ENCODE data around the gene WNK4.

WNK4 gene

DNA sequence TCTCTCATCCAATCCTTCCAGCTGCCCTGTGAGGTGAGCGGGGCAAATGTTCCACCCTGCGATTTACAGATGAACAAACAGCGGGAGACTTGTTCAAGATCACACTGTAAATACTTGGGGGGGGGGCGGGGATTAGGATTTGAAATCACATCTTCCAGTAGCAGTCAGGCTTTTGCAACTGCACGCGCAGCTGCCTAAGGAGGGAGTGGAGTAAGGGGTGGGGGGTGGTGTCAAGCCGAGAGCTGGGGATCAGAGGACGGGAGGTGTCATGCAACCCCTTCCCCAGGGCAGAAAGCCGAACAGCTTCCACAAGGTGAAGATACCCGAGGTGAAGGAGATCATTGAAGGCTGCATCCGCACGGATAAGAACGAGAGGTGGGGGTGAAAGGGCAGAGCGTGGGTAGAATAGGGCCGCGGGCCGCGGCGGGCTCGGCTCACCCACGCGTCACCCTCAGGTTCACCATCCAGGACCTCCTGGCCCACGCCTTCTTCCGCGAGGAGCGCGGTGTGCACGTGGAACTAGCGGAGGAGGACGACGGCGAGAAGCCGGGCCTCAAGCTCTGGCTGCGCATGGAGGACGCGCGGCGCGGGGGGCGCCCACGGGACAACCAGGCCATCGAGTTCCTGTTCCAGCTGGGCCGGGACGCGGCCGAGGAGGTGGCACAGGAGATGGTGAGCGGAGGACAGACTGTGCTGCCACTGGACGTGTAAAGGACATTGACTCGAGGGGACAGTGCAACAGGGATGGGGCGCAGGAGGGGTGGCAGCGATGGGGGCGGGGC lies 4.6 kb downstream of the WNK4 start:
- no CpG with 5 or more reads among the region's 52 CpGs for WGBS, 2 donors (ENCODE audit: extremely low coverage in 2 of 2, insufficient read length in 2 of 2, insufficient replicate concordance in 1 of 2)
- no peak overlapping the region for H3K14ac ChIP-seq (ENCODE audit: low read length)
- no peak overlapping the region for H2BK5ac ChIP-seq (ENCODE audit: low read length)
- H3K4ac ChIP-seq (ENCODE audit: low read length): peak overlapping the region; percentile 70
- H3K9me3 ChIP-seq (replicated peaks in 1 of 2; ENCODE audit: control insufficient read depth in 2 of 2, insufficient read depth in 1 of 2, low read depth in 1 of 2, low read length in 2 of 2): no peaks in the 10 kb centered on the region
- no peaks in the 10 kb centered on the region for H3K79me1 ChIP-seq (ENCODE audit: low read depth, low read length)
- H3K4me3 ChIP-seq (ENCODE audit: low read length in 2 of 2): no peak overlapping the region
- H2BK120ac ChIP-seq (ENCODE audit: low read depth, low read length): no peak overlapping the region
- no peak overlapping the region for H4K8ac ChIP-seq (ENCODE audit: low read depth, low read length)
- peak overlapping the region; percentile 9 for H3K23ac ChIP-seq (ENCODE audit: low read depth, low read length, poor library complexity)
- H2AK5ac ChIP-seq (ENCODE audit: low read depth, low read length): peak overlapping the region; percentile 23
- peaks cover 0 to 5% of the 10 kb centered on the region in 2 donors for H3K4me1 ChIP-seq (ENCODE audit: control insufficient read depth in 2 of 2, insufficient read depth in 1 of 2, low read depth in 1 of 2, low read length in 2 of 2)
- no peak overlapping the region for H4K91ac ChIP-seq (ENCODE audit: low read depth, low read length, poor library complexity)
- peaks cover 0 to 2% of the 10 kb centered on the region in 2 donors for H3K36me3 ChIP-seq (replicated peaks in 1 of 2; ENCODE audit: control insufficient read depth in 2 of 2, insufficient read depth in 2 of 2, low read length in 2 of 2)
- no peak overlapping the region for H3K4me2 ChIP-seq (ENCODE audit: insufficient read depth, low read length, poor library complexity, severe bottlenecking)
- H3K27ac ChIP-seq (replicated peaks; ENCODE audit: low read length): no peak overlapping the region
- no peak overlapping the region for H2AFZ ChIP-seq (ENCODE audit: low read length)
- H3K18ac ChIP-seq (ENCODE audit: low read length): no peak overlapping the region
- peaks cover 0 to 25% (median 8%) of the 10 kb centered on the region in 3 experiments for H3K27me3 ChIP-seq (ENCODE audit: control insufficient read depth in 3 of 3, insufficient read depth in 3 of 3, low read depth in 1 of 3, low read length in 3 of 3)
- no peak overlapping the region for H2BK15ac ChIP-seq (ENCODE audit: low read length)
- DNase-seq (ENCODE audit: low spot score): no peak
- no peak overlapping the region for H3K9ac ChIP-seq (ENCODE audit: low read depth, low read length, poor library complexity)
- peak overlapping the region; percentile 16 for H2BK12ac ChIP-seq (ENCODE audit: low read length)

DNA sequence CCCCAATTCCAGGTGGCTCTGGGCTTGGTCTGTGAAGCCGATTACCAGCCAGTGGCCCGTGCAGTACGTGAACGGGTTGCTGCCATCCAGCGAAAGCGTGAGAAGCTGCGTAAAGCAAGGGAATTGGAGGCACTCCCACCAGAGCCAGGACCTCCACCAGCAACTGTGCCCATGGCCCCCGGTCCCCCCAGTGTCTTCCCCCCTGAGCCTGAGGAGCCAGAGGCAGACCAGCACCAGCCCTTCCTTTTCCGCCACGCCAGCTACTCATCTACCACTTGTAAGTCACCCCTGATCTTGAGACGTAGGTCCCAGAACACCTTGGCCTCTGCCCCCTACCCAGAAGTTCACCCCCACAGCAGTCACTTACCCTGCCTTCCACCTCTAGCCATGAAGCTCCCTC lies 6.9 kb downstream of the WNK4 start:
- H3K18ac ChIP-seq (ENCODE audit: low read length): no peak overlapping the region
- H3K4me1 ChIP-seq (ENCODE audit: control insufficient read depth in 2 of 2, insufficient read depth in 1 of 2, low read depth in 1 of 2, low read length in 2 of 2): no peaks in the 10 kb centered on the region
- no peak overlapping the region for H2BK12ac ChIP-seq (ENCODE audit: low read length)
- no peaks in the 10 kb centered on the region for H3K36me3 ChIP-seq (replicated peaks in 1 of 2; ENCODE audit: control insufficient read depth in 2 of 2, insufficient read depth in 2 of 2, low read length in 2 of 2)
- no peak overlapping the region for H3K27ac ChIP-seq (replicated peaks; ENCODE audit: low read length)
- H4K8ac ChIP-seq (ENCODE audit: low read depth, low read length): no peak overlapping the region
- no peaks in the 10 kb centered on the region for H3K79me1 ChIP-seq (ENCODE audit: low read depth, low read length)
- no peak overlapping the region for H3K4me2 ChIP-seq (ENCODE audit: insufficient read depth, low read length, poor library complexity, severe bottlenecking)
- no peak for DNase-seq (ENCODE audit: low spot score)
- no peak overlapping the region for H2AK5ac ChIP-seq (ENCODE audit: low read depth, low read length)
- H2BK15ac ChIP-seq (ENCODE audit: low read length): no peak overlapping the region
- no peak overlapping the region for H3K4ac ChIP-seq (ENCODE audit: low read length)
- no peak overlapping the region for H2BK5ac ChIP-seq (ENCODE audit: low read length)
- no peak overlapping the region for H4K91ac ChIP-seq (ENCODE audit: low read depth, low read length, poor library complexity)
- H3K14ac ChIP-seq (ENCODE audit: low read length): no peak overlapping the region
- H2AFZ ChIP-seq (ENCODE audit: low read length): no peak overlapping the region
- no peaks in the 10 kb centered on the region for H3K9me3 ChIP-seq (replicated peaks in 1 of 2; ENCODE audit: control insufficient read depth in 2 of 2, insufficient read depth in 1 of 2, low read depth in 1 of 2, low read length in 2 of 2)
- no peak overlapping the region for H3K9ac ChIP-seq (ENCODE audit: low read depth, low read length, poor library complexity)
- no CpG with 5 or more reads among the region's 11 CpGs for WGBS, 2 donors (ENCODE audit: extremely low coverage in 2 of 2, insufficient read length in 2 of 2, insufficient replicate concordance in 1 of 2)
- peaks cover 0 to 9% (median 0%) of the 10 kb centered on the region in 3 experiments for H3K27me3 ChIP-seq (ENCODE audit: control insufficient read depth in 3 of 3, insufficient read depth in 3 of 3, low read depth in 1 of 3, low read length in 3 of 3)
- no peak overlapping the region for H3K23ac ChIP-seq (ENCODE audit: low read depth, low read length, poor library complexity)
- no peak overlapping the region for H2BK120ac ChIP-seq (ENCODE audit: low read depth, low read length)
- H3K4me3 ChIP-seq (ENCODE audit: low read length in 2 of 2): no peak overlapping the region

DNA sequence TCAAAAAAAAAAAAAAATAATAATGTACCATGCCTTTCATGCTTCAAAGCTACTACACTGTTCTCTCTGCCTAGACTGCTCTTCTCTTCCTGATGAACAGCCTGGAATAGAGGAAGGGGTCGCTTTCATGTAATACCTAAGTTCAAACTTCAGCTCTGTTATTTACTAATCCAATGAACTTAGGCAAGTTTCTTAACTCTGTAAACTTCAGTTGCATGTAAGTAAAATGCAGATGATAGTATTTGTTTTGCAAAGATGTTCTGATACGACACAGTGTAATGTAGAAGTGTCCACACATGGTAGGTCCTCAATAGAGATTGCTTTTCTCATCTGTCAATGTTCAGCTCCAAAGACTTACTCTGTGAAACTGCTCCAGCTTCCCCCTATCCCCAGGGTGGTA lies 11.5 kb downstream of the WNK4 start:
- Histone ChIP-seq H3K18ac (ENCODE audit: low read length) (no peak overlapping the region), H2BK12ac (ENCODE audit: low read length) (no peak overlapping the region), H2BK15ac (ENCODE audit: low read length) (no peak overlapping the region), H3K23ac (ENCODE audit: low read depth, low read length, poor library complexity) (no peak overlapping the region), H3K9me3 (replicated peaks in 1 of 2; ENCODE audit: control insufficient read depth in 2 of 2, insufficient read depth in 1 of 2, low read depth in 1 of 2, low read length in 2 of 2) (no peaks in the 10 kb centered on the region), H2AK5ac (ENCODE audit: low read depth, low read length) (no peak overlapping the region), H3K36me3 (replicated peaks in 1 of 2; ENCODE audit: control insufficient read depth in 2 of 2, insufficient read depth in 2 of 2, low read length in 2 of 2) (peaks cover 4 to 18% of the 10 kb centered on the region in 2 donors), H3K27me3 (ENCODE audit: control insufficient read depth in 3 of 3, insufficient read depth in 3 of 3, low read depth in 1 of 3, low read length in 3 of 3) (no peaks in the 10 kb centered on the region), H3K14ac (ENCODE audit: low read length) (no peak overlapping the region), H2AFZ (ENCODE audit: low read length) (no peak overlapping the region), H3K9ac (ENCODE audit: low read depth, low read length, poor library complexity) (no peak overlapping the region), H3K4me3 (ENCODE audit: low read length in 2 of 2) (no peak overlapping the region), H3K4me1 (ENCODE audit: control insufficient read depth in 2 of 2, insufficient read depth in 1 of 2, low read depth in 1 of 2, low read length in 2 of 2) (no peaks in the 10 kb centered on the region), H3K27ac (replicated peaks; ENCODE audit: low read length) (no peak overlapping the region), H3K4me2 (ENCODE audit: insufficient read depth, low read length, poor library complexity, severe bottlenecking) (no peak overlapping the region), H4K8ac (ENCODE audit: low read depth, low read length) (no peak overlapping the region), H4K91ac (ENCODE audit: low read depth, low read length, poor library complexity) (no peak overlapping the region), H2BK5ac (ENCODE audit: low read length) (no peak overlapping the region), H3K79me1 (ENCODE audit: low read depth, low read length) (no peaks in the 10 kb centered on the region), H2BK120ac (ENCODE audit: low read depth, low read length) (no peak overlapping the region), H3K4ac (ENCODE audit: low read length) (no peak overlapping the region)
- WGBS, 2 donors (ENCODE audit: extremely low coverage in 2 of 2, insufficient read length in 2 of 2, insufficient replicate concordance in 1 of 2): no CpG with 5 or more reads among the region's 2 CpGs
- no peak for DNase-seq (ENCODE audit: low spot score)

- H3K23ac ChIP-seq (ENCODE audit: low read depth, low read length, poor library complexity): no peak overlapping the region
- WGBS, 2 donors (ENCODE audit: extremely low coverage in 2 of 2, insufficient read length in 2 of 2, insufficient replicate concordance in 1 of 2): no CpG with 5 or more reads among the region's 5 CpGs
- H3K14ac ChIP-seq (ENCODE audit: low read length): no peak overlapping the region
These were observed 12.1 kb downstream of the WNK4 start for GRCh38 chr17:42792545-42792944.

More at GRCh38 chr17:42792545-42792944, 12.1 kb downstream of the WNK4 start:
- Histone ChIP-seq H2BK120ac (ENCODE audit: low read depth, low read length) (no peak overlapping the region), H3K4me3 (ENCODE audit: low read length in 2 of 2) (no peak overlapping the region), H3K18ac (ENCODE audit: low read length) (no peak overlapping the region), H3K9ac (ENCODE audit: low read depth, low read length, poor library complexity) (no peak overlapping the region), H3K27me3 (ENCODE audit: control insufficient read depth in 3 of 3, insufficient read depth in 3 of 3, low read depth in 1 of 3, low read length in 3 of 3) (no peaks in the 10 kb centered on the region), H2BK5ac (ENCODE audit: low read length) (no peak overlapping the region), H3K4ac (ENCODE audit: low read length) (no peak overlapping the region), H2AFZ (ENCODE audit: low read length) (no peak overlapping the region), H3K36me3 (replicated peaks in 1 of 2; ENCODE audit: control insufficient read depth in 2 of 2, insufficient read depth in 2 of 2, low read length in 2 of 2) (peaks cover 4 to 24% of the 10 kb centered on the region in 2 donors), H3K4me2 (ENCODE audit: insufficient read depth, low read length, poor library complexity, severe bottlenecking) (no peak overlapping the region), H4K91ac (ENCODE audit: low read depth, low read length, poor library complexity) (no peak overlapping the region), H3K27ac (replicated peaks; ENCODE audit: low read length) (no peak overlapping the region), H2BK15ac (ENCODE audit: low read length) (no peak overlapping the region), H2BK12ac (ENCODE audit: low read length) (no peak overlapping the region), H4K8ac (ENCODE audit: low read depth, low read length) (no peak overlapping the region), H3K79me1 (ENCODE audit: low read depth, low read length) (no peaks in the 10 kb centered on the region), H2AK5ac (ENCODE audit: low read depth, low read length) (no peak overlapping the region), H3K4me1 (ENCODE audit: control insufficient read depth in 2 of 2, insufficient read depth in 1 of 2, low read depth in 1 of 2, low read length in 2 of 2) (peaks cover under 1 to 1% of the 10 kb centered on the region in 2 donors), H3K9me3 (replicated peaks in 1 of 2; ENCODE audit: control insufficient read depth in 2 of 2, insufficient read depth in 1 of 2, low read depth in 1 of 2, low read length in 2 of 2) (no peaks in the 10 kb centered on the region)
- no peak for DNase-seq (ENCODE audit: low spot score)

All from neuronal stem cell (in vitro differentiated cells).